ENCODE data around the gene GRID1. TPM values are rescaled to one million over a fixed set of nuclear protein-coding genes. Genes with fewer than 3 reads are reported as not detected.

GRID1 gene
- total RNA-seq, 1 experiment from 2014 or later, result 0.37 TPM

- no peaks in the 10 kb centered on the region for H3K36me3 Mint-ChIP-seq
- CTCF ChIA-PET, result no interaction called here
- DNase-seq (ENCODE audit: low spot score), result no peak
Measured at GRCh38 chr10:85983051-85983450, 383.5 kb downstream of the GRID1 start.

GRCh38 chr10:85979598-85979997 is 387.0 kb downstream of the GRID1 start:
- no peaks in the 10 kb centered on the region for H3K36me3 Mint-ChIP-seq
- no peaks in the 10 kb centered on the region for H3K27me3 Mint-ChIP-seq (ENCODE audit: low read depth)
- ChIA-PET POLR2A (no interaction called here), CTCF (no interaction called here)
- peaks cover 11% of the 10 kb centered on the region for H3K4me1 Mint-ChIP-seq
- DNase-seq (ENCODE audit: low spot score) (no peak), ATAC-seq (no peak)
- H3K4me3 Mint-ChIP-seq, result no peak overlapping the region
- H3K9me3 Mint-ChIP-seq, result no peaks in the 10 kb centered on the region
- H3K27ac Mint-ChIP-seq, result no peak overlapping the region
- no peak for TF ChIP-seq ATF6 (CRISPR knock-in tag; IDR thresholded peaks at IDR 0.05)
- TF ChIP-seq CREB1 (CRISPR knock-in tag; IDR thresholded peaks at IDR 0.05), result no peak
- no peak for TF ChIP-seq SMAD3 (CRISPR knock-in tag; IDR thresholded peaks at IDR 0.05; ENCODE audit: borderline replicate concordance)
- no peak for TF ChIP-seq ZNF281 (CRISPR knock-in tag; IDR thresholded peaks at IDR 0.05)
- TF ChIP-seq ERG (CRISPR knock-in tag; IDR thresholded peaks at IDR 0.05), result no peak
- no peak for TF ChIP-seq MAX (CRISPR knock-in tag; IDR thresholded peaks at IDR 0.05)
- no peak for TF ChIP-seq CBFB (CRISPR knock-in tag; IDR thresholded peaks at IDR 0.05; ENCODE audit: low read depth)
- no peak for TF ChIP-seq ZBTB43 (CRISPR knock-in tag; IDR thresholded peaks at IDR 0.05)
- no peak for TF ChIP-seq ETV6 (CRISPR knock-in tag; IDR thresholded peaks at IDR 0.05)
- no peak for TF ChIP-seq NR2C2 (CRISPR knock-in tag; IDR thresholded peaks at IDR 0.05)
- no peak for TF ChIP-seq ZNF671 (CRISPR knock-in tag; IDR thresholded peaks at IDR 0.05)
- no peak for TF ChIP-seq AR (CRISPR knock-in tag; IDR thresholded peaks at IDR 0.05)

More at GRCh38 chr10:85983051-85983450, 383.5 kb downstream of the GRID1 start:
- Mint-ChIP-seq H3K9me3 (no peaks in the 10 kb centered on the region), H3K4me3 (no peak overlapping the region), H3K27me3 (ENCODE audit: low read depth) (no peaks in the 10 kb centered on the region), H3K27ac (no peak overlapping the region), H3K4me1 (peaks cover 9% of the 10 kb centered on the region)
- POLR2A ChIA-PET, result no interaction called here
- no peak for ATAC-seq
- TF ChIP-seq CREM (CRISPR knock-in tag; IDR thresholded peaks at IDR 0.05), result no peak
- no peak for TF ChIP-seq KAT7 (CRISPR knock-in tag; IDR thresholded peaks at IDR 0.05; ENCODE audit: borderline replicate concordance)
- TF ChIP-seq CBFB (CRISPR knock-in tag; IDR thresholded peaks at IDR 0.05; ENCODE audit: low read depth), result no peak
- TF ChIP-seq E2F1 (CRISPR knock-in tag; IDR thresholded peaks at IDR 0.05), result no peak
- TF ChIP-seq ERG (CRISPR knock-in tag; IDR thresholded peaks at IDR 0.05), result no peak
- no peak for TF ChIP-seq NFE2L1 (CRISPR knock-in tag; IDR thresholded peaks at IDR 0.05)
- no peak for TF ChIP-seq RORB (CRISPR knock-in tag; IDR thresholded peaks at IDR 0.05)
- no peak for TF ChIP-seq SOX15 (CRISPR knock-in tag; IDR thresholded peaks at IDR 0.05)
- TF ChIP-seq FOXJ3 (CRISPR knock-in tag; IDR thresholded peaks at IDR 0.05; ENCODE audit: borderline replicate concordance), result no peak
- no peak for TF ChIP-seq ZNF416 (CRISPR knock-in tag; IDR thresholded peaks at IDR 0.05)
- no peak for TF ChIP-seq MAX (CRISPR knock-in tag; IDR thresholded peaks at IDR 0.05)
- TF ChIP-seq ZNF138 (CRISPR knock-in tag; conservative IDR thresholded peaks at IDR 0.05), result no peak
- no peak for TF ChIP-seq FOXK1 (CRISPR knock-in tag; IDR thresholded peaks at IDR 0.05)
- TF ChIP-seq TEAD4 (CRISPR knock-in tag; IDR thresholded peaks at IDR 0.05), result no peak
- TF ChIP-seq ZNF317 (CRISPR knock-in tag; IDR thresholded peaks at IDR 0.05; ENCODE audit: borderline replicate concordance, low read depth), result no peak
- TF ChIP-seq MYBL2 (CRISPR knock-in tag; IDR thresholded peaks at IDR 0.05), result no peak

Measured in WTC11 (cell line).